Keratinocyte (primary cell): Measurements from ENCODE around the gene ANXA5.

ENCODE experiments used
- CTCF ChIP-seq, 3 experiments: IDR thresholded peaks in 1 of 3; conservative IDR thresholded peaks in 1 of 3; optimal IDR thresholded peaks in 1 of 3; 2 replicates in 2 of 3; 3 replicates in 1 of 3; pipeline versions ENCODE3 to v1.5.1; 2011; ENCODE audit warnings: low read length in 3 of 3, mild to moderate bottlenecking in 3 of 3, moderate library complexity in 2 of 3, control low read depth in 1 of 3, inconsistent platforms in 1 of 3; ENCODE audit not compliant: insufficient read depth in 2 of 3; ENCODE audit errors: extremely low read depth in 1 of 3
- EZH2 ChIP-seq: IDR thresholded peaks from one replicate; pipeline ENCODE4 v1.6.1; 2012; ENCODE audit warnings: inconsistent platforms, mild to moderate bottlenecking, low read length, moderate library complexity

GRCh38 chr4:121679951-121680350 lies 16.8 kb downstream of the ANXA5 start:
- no peak for TF ChIP-seq CTCF (optimal IDR thresholded peaks at IDR 0.05 in 1 of 3, IDR thresholded peaks at IDR 0.05 in 1 of 3, conservative IDR thresholded peaks at IDR 0.05 in 1 of 3; ENCODE audit: extremely low read depth in 1 of 3, insufficient read depth in 2 of 3, low read length in 3 of 3)
- TF ChIP-seq EZH2, result no peak
